8988T (cell line): ENCODE measurements around the gene CTNNA1.
"Not testable (repeated sequence)": the region's sequence is repeated elsewhere in the genome, so short reads cannot be mapped to it uniquely, and the experiment has no call there.

Experiments used
- DNase-seq: peaks from one replicate; pipeline ENCODE4 v3.0.0; 2011

The CTNNA1 gene

DNA sequence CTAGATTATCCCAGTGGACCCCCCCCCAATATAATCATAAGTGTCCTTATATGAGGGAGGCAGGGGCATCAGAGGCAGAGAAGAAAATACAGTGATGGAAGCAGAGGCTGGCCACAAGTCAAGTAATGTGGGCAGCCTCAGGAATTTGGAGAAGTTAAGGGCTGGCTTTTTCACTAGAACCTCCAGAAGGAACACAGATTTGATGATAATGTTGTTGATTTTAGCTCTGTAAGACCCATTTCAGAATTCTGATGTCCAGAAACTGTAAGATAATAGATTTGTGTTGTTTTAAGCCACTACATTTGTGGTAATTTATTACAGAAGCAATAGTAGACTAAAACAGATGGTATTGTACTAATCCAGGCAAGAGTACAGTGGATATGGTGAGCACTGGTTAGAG lies 158.2 kb downstream of the CTNNA1 start:
- DNase-seq, result no peak

DNA sequence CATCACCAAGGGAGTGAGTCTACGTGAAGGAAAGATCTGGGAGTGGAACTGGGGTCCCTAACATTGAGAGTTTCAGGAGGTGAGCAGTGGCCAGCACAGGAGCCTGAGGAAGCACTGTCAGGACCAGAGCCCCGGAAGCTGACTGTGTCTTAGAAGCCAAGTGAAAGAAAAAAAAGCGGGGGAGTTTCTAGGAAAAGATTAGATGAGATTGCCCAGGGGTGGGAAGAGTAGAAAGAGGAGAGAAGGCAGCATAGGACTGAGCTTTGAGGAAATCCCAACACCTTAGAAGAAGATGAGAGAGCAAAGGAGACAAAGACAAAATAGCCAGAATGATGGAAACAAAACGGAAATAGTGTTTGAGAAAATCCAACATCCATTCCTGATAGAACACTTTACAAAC lies 158.9 kb downstream of the CTNNA1 start:
- no peak for DNase-seq

DNA sequence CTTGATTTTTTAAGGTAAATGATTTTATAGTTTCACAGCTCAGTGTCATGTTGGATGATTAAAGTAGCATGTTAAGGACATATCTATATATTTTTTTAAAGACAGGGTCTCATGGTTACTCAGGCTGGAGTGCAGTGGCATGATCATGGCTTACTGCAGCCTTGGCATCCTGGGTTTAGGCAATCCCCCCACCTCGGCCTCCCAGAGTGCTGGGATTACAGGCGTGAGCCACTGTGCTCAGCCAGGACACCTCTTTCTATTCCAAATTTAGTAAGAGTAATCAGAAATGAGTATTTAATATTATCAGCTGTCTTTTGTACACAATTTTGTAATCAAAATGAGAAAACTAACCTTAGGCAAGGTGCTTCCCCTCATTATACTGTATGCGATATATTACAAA lies 160.5 kb downstream of the CTNNA1 start:
- DNase-seq, result no peak

DNA sequence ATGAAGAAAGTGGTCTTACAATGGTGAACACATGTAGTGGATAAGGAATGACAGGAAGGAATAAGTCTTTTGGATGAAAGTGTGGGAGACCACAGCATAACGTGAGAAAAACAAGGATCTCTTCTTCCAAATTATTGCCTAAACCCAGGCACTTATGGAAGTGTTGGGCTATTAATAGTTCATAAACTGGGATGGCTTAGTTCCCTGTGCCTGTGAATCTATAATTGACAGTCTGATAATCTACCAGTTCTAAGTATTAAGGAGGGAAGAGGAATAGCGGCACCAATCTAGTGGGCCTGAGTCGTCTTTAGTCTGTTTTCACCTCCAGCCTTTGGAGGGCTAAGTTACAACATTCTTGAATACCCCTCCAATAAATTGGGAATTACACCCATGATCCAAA lies 161.1 kb downstream of the CTNNA1 start:
- no peak for DNase-seq

DNA sequence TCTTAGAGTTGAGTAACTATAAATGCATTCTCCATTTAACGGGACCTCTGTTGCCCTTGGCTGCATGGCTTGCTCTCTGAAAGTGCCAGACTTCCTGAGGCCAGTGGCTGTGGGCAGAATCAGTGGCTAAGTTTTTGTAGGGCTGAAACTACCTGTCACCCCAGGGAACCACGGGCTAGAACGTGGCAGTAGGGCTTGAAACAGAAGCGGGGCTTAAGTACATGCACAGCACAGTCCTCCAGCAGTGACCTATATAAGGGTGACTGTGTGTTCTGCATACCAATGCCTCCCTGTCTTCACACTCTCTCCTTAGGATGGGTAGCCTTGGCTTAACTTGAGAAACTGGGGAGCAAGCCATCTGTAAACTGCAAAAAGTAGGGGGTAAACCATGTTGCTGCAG lies 165.5 kb downstream of the CTNNA1 start:
- no peak for DNase-seq

DNA sequence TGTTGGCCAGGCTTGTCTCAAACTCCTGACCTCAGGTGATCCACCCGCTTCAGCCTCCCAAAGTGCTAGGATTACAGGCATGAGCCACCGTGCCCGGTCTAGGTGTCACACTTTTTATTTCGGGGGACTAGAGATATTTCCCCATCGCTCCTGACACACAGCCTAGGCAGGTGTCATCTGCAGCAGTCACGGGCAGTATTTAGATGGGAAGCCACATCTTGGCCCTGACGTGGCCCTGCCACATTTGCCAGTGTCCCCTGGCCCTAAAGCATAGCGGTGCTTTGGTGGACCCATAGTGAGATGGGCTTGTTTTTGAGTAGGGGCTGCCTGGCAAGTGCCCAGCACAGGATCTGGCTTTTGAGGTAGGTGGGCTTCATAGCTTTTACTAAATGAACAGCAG lies 167.0 kb downstream of the CTNNA1 start:
- no peak for DNase-seq

DNA sequence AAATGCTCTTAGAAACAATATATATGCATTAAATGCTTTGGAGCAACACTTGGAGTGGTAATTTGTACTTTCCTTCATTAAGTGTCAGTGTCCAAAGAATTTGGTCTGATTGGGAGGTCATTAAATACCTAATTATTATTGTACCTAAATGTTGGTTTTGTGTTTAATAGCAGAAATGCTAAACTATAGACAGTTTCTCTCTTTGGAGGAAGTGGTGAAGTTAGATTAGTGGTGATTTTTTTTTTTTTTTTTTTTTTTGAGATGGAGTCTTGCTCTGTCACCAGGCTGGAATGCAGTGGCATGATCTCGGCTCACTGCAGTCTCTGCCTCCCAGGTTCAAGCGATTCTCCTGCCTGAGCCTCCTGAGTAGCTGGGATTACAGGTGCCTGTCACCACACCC lies 168.1 kb downstream of the CTNNA1 start:
- not testable (repeated sequence) for DNase-seq

DNA sequence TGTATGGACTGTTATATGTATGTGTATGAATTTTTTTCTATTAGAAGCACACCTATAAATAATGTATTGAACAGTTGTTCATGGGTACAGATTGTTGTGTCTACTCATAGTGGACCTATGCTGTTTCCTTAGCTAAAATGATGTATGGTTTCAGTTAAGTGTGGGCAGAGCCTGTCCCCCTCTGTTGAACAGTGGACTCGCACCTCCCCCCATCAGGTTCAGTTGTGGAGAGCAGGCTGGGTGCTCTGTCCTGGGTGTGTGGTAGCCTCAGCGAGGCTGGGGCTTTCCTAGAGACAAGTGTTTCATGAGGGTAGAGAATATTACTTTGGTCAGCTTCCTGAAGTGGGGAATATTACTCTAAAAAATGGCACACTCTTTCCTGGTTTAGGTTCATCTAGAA lies 169.3 kb downstream of the CTNNA1 start:
- DNase-seq, result no peak

DNA sequence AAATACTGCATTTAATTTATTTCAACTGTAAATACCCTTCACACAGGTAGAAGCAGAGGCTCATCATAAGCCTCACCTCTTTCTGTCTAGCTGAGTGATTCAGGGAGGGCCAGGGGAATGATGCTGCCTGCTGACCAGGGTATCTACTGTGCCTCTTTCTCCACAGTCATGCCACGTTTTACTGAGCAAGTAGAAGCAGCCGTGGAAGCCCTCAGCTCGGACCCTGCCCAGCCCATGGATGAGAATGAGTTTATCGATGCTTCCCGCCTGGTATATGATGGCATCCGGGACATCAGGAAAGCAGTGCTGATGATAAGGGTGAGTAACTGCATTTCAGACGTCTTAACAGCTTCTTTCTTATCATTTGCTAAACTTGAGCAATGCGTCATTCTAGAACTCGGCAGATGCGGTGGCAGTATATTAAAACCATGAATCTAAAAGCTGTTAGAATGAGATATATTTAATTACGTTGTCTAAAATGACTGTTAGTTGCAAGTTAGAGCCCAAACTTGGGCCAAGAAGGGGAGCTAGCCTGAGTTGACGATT lies 171.9 kb downstream of the CTNNA1 start:
- DNase-seq, result no peak

DNA sequence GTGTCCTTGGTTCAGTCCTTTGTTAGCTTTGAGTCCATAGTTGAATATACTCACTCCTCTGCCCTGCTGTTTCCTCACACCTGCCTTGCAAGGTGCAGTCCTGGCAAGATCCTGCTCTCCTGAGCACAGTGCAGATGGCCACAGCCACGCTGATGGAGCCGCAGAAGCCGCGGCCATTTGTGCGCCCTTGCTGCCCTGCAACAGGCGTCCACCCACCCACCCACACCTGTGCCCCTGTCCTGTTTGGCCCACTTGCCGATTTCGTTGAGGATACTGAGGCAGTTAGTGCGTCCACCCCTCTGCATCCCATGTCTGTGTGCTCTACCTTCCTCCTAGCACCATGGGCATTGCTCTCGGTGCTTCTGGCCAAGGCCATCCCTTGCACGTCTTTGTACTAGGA lies 173.0 kb downstream of the CTNNA1 start:
- no peak for DNase-seq

DNA sequence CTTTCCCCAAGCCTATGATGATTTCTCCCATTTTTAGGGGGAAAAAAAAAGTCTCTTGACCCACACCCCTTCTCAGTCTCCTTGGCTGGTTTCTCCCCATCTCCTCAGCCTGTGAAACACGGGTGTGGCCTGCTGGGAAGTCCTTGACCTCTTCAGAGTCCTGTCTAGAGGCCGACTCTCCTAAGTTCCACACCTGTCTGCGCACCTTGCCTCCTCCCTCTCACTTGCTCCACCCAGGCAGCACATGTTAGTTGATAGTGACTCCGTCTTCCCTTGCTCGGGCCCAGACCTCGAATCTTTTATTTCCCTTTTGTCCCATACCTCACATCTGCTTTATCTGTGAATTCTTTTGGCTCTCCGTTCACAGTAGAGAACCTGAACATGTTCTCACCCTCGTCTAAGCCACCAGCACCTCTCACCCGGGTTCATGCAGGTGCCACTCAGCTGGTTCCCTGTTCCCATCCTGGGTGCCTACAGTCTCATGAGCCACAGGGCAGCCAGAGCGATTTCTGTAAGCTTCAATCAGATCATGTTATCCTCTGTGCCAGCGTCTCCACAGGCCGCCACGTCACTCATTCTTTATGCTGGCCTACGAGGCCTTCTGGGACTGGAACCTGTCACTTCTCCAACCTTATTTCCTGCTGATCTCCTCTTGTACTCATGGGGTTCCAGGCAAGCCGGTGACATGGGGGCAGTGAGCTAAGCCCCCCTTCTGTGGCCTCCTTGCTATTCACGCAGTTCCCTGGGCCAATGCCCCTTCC lies 173.6 kb downstream of the CTNNA1 start:
- no peak for DNase-seq

DNA sequence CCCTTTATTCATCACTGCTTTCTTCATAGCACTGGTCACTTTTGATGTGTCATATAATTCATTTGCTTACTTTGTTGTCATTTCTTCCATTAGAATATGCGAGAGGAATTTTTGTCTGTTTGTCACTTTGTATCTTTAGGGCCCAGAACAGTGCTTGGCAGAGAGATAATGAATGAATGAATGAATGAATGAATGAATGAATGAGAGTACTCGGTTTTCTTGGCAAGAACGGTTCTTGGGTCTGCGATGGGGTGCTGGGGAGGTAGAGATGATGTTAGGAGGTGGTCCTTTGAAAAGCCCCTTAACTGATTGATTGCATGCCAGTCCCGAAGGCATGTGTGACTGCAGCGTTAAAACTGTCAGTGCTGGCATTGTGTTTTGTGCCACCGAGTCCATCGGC lies 174.3 kb downstream of the CTNNA1 start:
- DNase-seq, result no peak

DNA sequence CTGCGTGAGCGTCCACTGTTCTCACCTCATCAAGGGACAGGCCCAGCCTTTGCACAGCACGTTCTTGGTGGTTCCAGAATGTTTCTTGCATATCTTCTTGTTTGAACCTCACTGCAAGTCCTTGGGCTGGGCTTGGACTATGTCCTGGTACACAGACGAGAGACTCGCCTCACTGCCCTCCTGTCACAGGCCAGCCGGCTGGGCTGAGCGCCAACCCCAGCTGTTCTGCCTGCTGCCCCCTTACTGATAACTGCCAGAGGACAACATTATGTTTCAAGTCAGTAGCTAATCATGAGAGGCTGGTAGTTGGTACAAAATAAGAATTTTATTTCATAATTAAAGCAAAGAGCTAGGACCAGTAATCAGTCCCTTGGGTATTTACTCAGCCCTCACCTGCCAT lies 174.8 kb downstream of the CTNNA1 start:
- no peak for DNase-seq

DNA sequence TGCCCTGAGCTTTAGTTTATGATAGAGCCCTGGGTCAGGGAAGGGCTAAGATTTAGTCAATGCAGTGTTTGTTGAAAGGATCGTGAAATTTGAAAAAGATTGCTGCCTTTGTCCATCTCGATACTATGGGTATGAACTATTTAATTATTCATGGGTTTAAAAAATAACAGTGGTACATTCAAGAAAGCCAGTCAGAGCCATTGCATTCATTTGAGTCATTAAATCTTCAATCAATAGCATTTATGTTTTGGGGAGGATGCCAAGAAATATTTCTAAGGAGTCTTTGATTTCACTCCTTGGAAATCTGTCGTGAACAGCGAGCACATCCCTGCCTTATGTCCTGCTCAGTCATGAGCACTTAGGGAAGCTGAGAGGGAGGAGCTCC lies 176.3 kb downstream of the CTNNA1 start:
- no peak for DNase-seq

DNA sequence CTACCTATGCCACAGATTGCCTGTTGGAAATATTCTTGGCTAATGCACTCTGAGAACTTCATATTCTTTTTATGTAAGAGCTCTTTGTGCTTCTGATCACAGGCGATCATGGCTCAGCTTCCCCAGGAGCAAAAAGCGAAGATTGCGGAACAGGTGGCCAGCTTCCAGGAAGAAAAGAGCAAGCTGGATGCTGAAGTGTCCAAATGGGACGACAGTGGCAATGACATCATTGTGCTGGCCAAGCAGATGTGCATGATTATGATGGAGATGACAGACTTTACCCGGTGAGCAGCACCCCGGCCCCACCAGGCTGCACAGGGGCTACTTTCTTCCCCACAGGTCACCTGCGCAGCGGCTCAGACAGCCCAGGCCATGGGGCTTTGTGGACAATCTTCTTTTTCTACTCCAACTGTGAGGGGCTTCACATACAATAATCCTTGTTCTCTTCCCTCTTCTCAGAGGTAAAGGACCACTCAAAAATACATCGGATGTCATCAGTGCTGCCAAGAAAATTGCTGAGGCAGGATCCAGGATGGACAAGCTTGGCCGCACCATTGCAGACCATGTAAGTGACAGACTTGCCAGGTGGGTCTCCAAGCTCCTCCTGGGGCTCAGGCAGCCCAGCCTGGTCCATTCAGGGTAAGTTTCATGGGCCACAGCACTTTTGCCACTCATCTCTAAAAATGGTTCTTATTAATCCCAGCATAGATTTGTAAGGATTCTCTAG lies 177.3 kb downstream of the CTNNA1 start:
- DNase-seq, result no peak

DNA sequence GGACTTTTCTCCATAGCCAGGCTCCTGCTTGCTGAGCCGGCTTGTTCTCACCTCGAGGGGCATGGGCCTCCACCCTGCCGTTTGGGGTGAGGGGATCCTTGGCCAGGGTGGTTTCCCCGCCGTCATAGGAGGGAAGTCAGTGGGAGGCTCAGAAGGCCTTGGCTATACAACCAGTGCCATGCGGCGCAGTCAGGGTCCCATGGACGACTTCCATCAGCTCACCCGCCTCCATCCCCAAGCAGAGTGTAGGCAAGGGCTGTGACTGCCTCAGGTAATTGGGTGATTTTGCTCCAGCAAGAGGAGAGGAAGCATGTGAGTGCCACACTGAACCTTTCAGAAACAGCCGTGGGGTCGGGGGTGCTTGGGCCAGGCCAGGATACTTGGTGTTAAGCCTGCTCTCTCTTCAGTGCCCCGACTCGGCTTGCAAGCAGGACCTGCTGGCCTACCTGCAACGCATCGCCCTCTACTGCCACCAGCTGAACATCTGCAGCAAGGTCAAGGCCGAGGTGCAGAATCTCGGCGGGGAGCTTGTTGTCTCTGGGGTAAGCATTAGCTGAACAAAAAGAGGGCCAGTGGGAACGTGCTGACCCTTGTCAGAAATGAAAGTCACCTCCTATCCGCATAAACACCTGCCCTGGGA lies 179.1 kb downstream of the CTNNA1 start:
- DNase-seq, result no peak

DNA sequence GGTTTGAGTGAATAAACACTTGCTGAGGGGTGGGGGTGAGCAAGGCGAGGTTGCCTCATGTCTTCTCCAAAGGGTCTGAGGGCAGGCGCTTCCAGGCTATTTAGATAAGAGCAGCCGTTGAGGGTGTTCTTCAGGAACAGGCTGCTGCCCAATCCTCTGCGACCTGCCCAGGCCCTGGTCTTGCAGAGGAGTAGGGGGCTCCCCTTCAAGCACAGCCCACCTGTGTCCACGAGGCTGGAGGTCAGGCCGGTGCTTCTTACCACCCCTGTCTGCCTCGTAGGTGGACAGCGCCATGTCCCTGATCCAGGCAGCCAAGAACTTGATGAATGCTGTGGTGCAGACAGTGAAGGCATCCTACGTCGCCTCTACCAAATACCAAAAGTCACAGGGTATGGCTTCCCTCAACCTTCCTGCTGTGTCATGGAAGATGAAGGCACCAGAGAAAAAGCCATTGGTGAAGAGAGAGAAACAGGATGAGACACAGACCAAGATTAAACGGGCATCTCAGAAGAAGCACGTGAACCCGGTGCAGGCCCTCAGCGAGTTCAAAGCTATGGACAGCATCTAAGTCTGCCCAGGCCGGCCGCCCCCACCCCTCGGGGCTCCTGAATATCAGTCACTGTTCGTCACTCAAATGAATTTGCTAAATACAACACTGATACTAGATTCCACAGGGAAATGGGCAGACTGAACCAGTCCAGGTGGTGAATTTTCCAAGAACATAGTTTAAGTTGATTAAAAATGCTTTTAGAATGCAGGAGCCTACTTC lies 180.5 kb downstream of the CTNNA1 start:
- no peak for DNase-seq

DNA sequence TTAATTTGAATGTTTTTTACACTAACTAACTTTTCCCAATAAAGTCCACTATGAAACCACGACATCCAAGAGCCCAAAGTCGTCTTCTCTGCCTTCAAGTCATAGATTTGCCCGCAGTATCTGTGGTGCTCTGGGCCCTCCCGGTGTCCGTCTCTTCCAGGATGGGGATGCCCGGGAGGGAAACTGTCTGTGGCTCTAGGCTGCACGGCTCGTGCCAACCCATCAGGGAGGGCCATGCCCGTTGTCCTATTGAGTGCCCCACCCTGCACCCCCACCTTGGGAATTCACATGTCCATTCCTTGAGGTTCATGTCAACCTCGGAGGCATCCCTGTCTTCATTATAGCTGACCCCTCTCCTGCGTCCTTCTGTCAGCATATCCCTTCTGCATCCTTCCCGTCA lies 181.7 kb downstream of the CTNNA1 start:
- DNase-seq, result no peak

DNA sequence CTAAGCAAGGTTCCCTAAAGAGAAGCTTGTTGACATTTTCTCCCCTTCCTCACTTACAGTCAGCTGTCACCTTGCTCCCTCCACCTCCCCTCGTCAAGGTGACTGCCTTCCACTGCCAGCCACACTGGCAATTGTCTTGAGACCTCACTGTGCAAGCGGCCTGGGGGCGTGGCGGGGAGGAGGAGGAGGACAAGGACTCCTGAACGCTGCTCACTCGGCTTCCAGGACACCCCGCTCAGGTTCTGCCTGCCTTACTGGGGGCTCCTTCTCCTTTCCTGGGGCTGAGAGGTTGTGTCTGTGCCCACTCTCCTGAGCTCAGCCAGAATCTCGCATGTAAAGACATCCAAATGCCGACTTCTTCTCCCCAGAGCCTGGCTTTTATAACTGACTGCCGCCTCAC lies 182.2 kb downstream of the CTNNA1 start:
- no peak for DNase-seq

DNA sequence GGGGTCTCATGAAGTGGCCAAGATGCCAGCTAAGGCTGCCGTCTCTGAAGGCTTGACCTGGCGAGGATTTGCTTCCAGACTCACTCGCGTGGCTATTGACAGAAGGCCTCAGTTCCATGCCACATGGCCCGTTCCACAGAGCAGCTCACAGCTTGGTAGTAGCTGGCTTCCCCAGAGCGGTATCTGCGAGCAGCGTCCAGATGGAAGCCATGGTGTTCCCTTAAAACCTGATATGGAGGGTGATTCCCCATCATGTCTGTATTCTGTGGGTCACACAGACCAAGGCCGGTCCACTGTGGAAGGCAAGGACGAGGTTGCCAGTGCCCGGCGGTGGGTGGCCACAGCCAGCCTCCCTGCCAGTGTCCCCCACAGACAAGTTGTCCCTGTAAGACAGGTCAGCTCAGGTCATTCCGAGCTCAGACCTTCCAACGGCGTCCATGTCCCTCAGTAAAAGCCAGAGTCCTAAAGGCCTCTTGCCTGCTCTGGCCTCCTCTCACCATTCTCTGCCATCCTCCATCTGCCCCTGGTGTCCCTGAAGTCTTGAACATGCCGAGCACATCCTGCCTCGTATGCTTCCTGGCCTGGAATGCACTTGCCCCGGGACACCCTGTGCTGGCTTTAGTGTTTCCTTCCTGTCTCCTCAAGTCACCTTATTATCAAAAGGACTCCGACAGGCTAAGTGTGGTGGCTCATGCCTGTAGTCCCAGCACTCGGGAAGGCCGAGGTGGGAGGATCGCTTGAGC lies 183.2 kb downstream of the CTNNA1 start:
- no peak for DNase-seq

DNA sequence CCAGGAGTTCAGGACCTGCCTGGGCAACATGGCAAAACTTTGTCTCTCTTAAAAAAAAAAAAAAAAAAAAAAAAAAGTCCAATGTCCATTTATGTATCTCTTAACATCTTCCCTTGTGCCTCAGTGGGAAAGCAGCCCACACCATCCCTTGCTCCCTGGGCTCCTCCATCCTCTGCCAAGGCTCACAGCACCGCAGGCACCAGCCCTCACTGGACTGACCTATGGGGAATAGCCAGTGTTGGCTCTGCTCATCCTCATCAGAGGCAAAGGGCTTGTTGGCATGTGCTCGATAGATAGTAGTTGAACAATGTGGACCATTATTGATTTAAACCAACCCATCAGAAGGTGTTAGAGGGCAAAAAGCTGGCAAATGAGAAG lies 183.7 kb downstream of the CTNNA1 start:
- no peak for DNase-seq
